Renal pelvis (tissue), 4 donors: ENCODE data around the gene FAM217B. TPM values are rescaled to one million over a fixed set of nuclear protein-coding genes. Genes with fewer than 3 reads are reported as not detected.
"Not testable (repeated sequence)": the region's sequence is repeated elsewhere in the genome, so short reads cannot be mapped to it uniquely, and the experiment has no call there.

Experiments
- DNase-seq: peaks from one replicate; pipeline ENCODE4 v3.0.0-alpha.2; 2013
- polyA plus RNA-seq, 3 donors: library from polyadenylated mRNA; unstranded; fragments of 120-200 nt; gene quantifications; one replicate each; pipeline ENCODE4 v1.2.1, GENCODE V29; 2013; ENCODE audit not compliant: insufficient read length in 3 of 3

FAM217B gene
- polyA plus RNA-seq, 3 donors: 18.3 to 22.9 (median 21.7) TPM

GRCh38 chr20:59935457-59936185 is 4.6 kb upstream of the FAM217B start:
- DNase-seq: no peak

- DNase-seq: no peak
These were observed 3.8 kb upstream of the FAM217B start for GRCh38 chr20:59936409-59936808.

GRCh38 chr20:59937150-59937549 is 3.0 kb upstream of the FAM217B start:
- DNase-seq: no peak

GRCh38 chr20:59938221-59938620 is 2.0 kb upstream of the FAM217B start:
- DNase-seq: no peak

GRCh38 chr20:59938696-59939051 is 1.5 kb upstream of the FAM217B start:
- DNase-seq: no peak

- DNase-seq: no peak
These were observed 924 bp upstream of the FAM217B start for GRCh38 chr20:59939052-59939878.

GRCh38 chr20:59939879-59940128 is 385 bp upstream of the FAM217B start:
- DNase-seq: no peak

- no peak for DNase-seq
These were observed 736 bp downstream of the FAM217B start for GRCh38 chr20:59940956-59941294.

GRCh38 chr20:59942245-59942644 is 2.1 kb downstream of the FAM217B start:
- no peak for DNase-seq

GRCh38 chr20:59944726-59945125 is 4.5 kb downstream of the FAM217B start:
- no peak for DNase-seq

- no peak for DNase-seq
These were observed 5.0 kb downstream of the FAM217B start for GRCh38 chr20:59945175-59945574.

GRCh38 chr20:59945731-59946130 is 5.5 kb downstream of the FAM217B start:
- no peak for DNase-seq

- no peak for DNase-seq
These were observed 7.2 kb downstream of the FAM217B start for GRCh38 chr20:59947376-59947775.

- DNase-seq: no peak
These were observed 8.0 kb downstream of the FAM217B start for GRCh38 chr20:59948212-59948611.

- DNase-seq: no peak
These were observed 8.9 kb downstream of the FAM217B start for GRCh38 chr20:59948828-59949720.

GRCh38 chr20:59949911-59950310 is 9.7 kb downstream of the FAM217B start:
- no peak for DNase-seq

- no peak for DNase-seq
These were observed 14.5 kb downstream of the FAM217B start for GRCh38 chr20:59954718-59955117.

- DNase-seq: no peak
These were observed 15.1 kb downstream of the FAM217B start for GRCh38 chr20:59955131-59955796.

- not testable (repeated sequence) for DNase-seq
These were observed 17.4 kb downstream of the FAM217B start for GRCh38 chr20:59957568-59957967.

GRCh38 chr20:59958123-59958522 is 17.9 kb downstream of the FAM217B start, which contains the start of gene CDH26:
CDH26 (plus strand) TSS chr20:59958423; CDS start chr20:59958727, 304 bp downstream.
- no peak for DNase-seq

- no peak for DNase-seq
These were observed 18.4 kb downstream of the FAM217B start for GRCh38 chr20:59958626-59959025.

- DNase-seq: no peak
These were observed 21.2 kb downstream of the FAM217B start for GRCh38 chr20:59961423-59961822.
